Measurements from ENCODE around the gene ADAMTS17. TPM values are rescaled to one million over a fixed set of nuclear protein-coding genes. Genes with fewer than 3 reads are reported as not detected.

The ADAMTS17 gene
- total RNA-seq: 0.36 and 0.75 TPM in 2 replicates

DNA sequence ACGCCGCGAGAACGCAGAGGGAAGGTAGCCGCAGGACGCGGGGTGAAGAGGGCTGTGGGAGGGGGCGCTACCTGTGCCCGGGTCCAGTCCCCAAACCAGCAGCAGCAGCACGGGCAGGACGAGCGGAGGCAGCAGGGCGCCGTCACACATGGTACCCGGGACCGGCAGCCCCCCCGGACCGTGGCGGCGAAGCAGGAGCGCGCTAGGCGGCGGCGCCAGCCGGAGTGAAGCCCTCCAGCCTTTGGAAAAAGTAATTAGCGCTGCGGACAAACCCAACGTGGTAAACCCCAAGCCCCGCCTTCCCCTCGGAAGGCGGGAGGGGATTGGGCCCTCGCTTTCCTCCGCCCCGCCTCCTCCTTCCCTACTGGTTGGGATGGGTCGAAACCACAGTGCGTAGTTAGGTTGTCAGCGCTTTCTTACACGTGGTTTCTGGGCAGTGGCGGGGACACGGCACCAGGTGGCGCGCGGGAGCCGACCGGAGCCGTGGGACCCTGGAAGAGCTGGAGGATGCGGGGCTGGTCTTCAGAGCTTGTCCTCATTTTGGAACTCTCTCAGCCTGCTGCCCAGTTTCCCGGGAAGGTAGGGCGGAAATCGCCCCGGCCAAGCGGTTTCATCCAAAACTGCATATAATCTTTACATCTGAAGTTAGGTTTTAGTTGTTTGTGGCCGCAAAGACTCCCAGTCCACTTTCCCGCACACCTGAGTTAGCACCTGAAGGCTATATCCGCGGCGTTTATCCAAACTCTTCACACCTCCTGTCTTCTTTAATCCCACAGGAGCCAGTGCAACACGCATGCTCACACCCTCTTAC, at the start of gene ADAMTS17:
Gene ADAMTS17, minus strand, starts transcription at position 226 of the 811 bp plus-strand sequence. Its CDS starts 76 bp downstream, at position 150.

Other genes with a start within 250 kb of the ADAMTS17 start
- gene CERS3, start 187.0 kb upstream of the ADAMTS17 start, total RNA-seq: not detected in 2 replicates

All from endothelial cell of coronary artery (primary cell).